A673 (cell line): ENCODE measurements around the gene GPC6.

Experiments used
- CTCF ChIP-seq: fragments of 300-800, 200-600 bp; sonication (generic); conservative IDR thresholded peaks from 2 replicates; pipeline ENCODE4 v1.5.1; 2017; ENCODE audit warnings: low read depth, mild to moderate bottlenecking, antibody characterized with exemption, low read length, moderate library complexity, mixed read lengths
- EZH2 ChIP-seq: fragments of 200-600 bp; sonication (generic); IDR thresholded peaks from 2 replicates; pipeline ENCODE4 v1.6.1; 2017; ENCODE audit warnings: borderline replicate concordance, low read depth, mild to moderate bottlenecking, mixed read lengths, antibody characterized with exemption, low read length; ENCODE audit not compliant: poor library complexity, severe bottlenecking

GRCh38 chr13:93284064-93284463, 57.5 kb downstream of the GPC6 start:
- TF ChIP-seq EZH2 (no peak), CTCF (no peak)
